ENCODE results near the gene PGAM2.
"Not testable (repeated sequence)": the region's sequence is repeated elsewhere in the genome, so short reads cannot be mapped to it uniquely, and the experiment has no call there.

The PGAM2 gene

GRCh38 chr7:44032031-44032430 is 33.3 kb downstream of the PGAM2 start:
- H3K4me3 ChIP-seq (ENCODE audit: low read depth, low read length); DNase-seq (ENCODE audit: low read depth, low spot score); CTCF ChIA-PET; POLR2A ChIA-PET: not testable (repeated sequence)

GRCh38 chr7:44031319-44031718 is 34.0 kb downstream of the PGAM2 start:
- POLR2A ChIA-PET; CTCF ChIA-PET; H3K4me3 ChIP-seq (ENCODE audit: low read depth, low read length); DNase-seq (ENCODE audit: low read depth, low spot score): not testable (repeated sequence)

- H3K4me3 ChIP-seq (ENCODE audit: low read depth, low read length); POLR2A ChIA-PET; DNase-seq (ENCODE audit: low read depth, low spot score); CTCF ChIA-PET: not testable (repeated sequence)
Observed at GRCh38 chr7:44030029-44030428, 35.3 kb downstream of the PGAM2 start.

GRCh38 chr7:44029433-44029832 is 35.9 kb downstream of the PGAM2 start:
- POLR2A ChIA-PET; H3K4me3 ChIP-seq (ENCODE audit: low read depth, low read length); DNase-seq (ENCODE audit: low read depth, low spot score); CTCF ChIA-PET: not testable (repeated sequence)

- POLR2A ChIA-PET; H3K4me3 ChIP-seq (ENCODE audit: low read depth, low read length); CTCF ChIA-PET; DNase-seq (ENCODE audit: low read depth, low spot score): not testable (repeated sequence)
Observed at GRCh38 chr7:44022796-44023467, 42.4 kb downstream of the PGAM2 start.

GRCh38 chr7:44022069-44022468 is 43.3 kb downstream of the PGAM2 start:
- DNase-seq (ENCODE audit: low read depth, low spot score); H3K4me3 ChIP-seq (ENCODE audit: low read depth, low read length); POLR2A ChIA-PET: not testable (repeated sequence)
- CTCF ChIA-PET = interaction anchor here (4.2 kb wide), 1 partner anchor 174 kb away, joined by 34 read pairs; no protein-coding TSS in a partner anchor

- H3K4me3 ChIP-seq (ENCODE audit: low read depth, low read length); DNase-seq (ENCODE audit: low read depth, low spot score); POLR2A ChIA-PET: not testable (repeated sequence)
- CTCF ChIA-PET = interaction anchor here (0.6 to 4.2 kb wide), 12 partner anchors 19 to 545 kb away, joined by 3 to 34 read pairs (median 4); no protein-coding TSS in a partner anchor
Observed at GRCh38 chr7:44019825-44020224, 45.5 kb downstream of the PGAM2 start.

- H3K4me3 ChIP-seq (ENCODE audit: low read depth, low read length) = peak overlapping the region; percentile 74
- POLR2A ChIA-PET = not testable (repeated sequence)
- CTCF ChIA-PET = interaction anchor here (0.6 to 4.2 kb wide), 11 partner anchors 20 to 297 kb away, joined by 3 to 34 read pairs (median 3); no protein-coding TSS in a partner anchor
- peak; percentile 70 for DNase-seq (ENCODE audit: low read depth, low spot score)
- TF ChIP-seq CTCF (IDR thresholded peaks at IDR 0.05; ENCODE audit: insufficient read depth, low read length, missing control alignments) = peak; percentile 69
Observed at GRCh38 chr7:44018857-44019807, 46.2 kb downstream of the PGAM2 start.

- DNase-seq (ENCODE audit: low read depth, low spot score); POLR2A ChIA-PET; CTCF ChIA-PET; H3K4me3 ChIP-seq (ENCODE audit: low read depth, low read length): not testable (repeated sequence)
Observed at GRCh38 chr7:44015090-44015489, 50.3 kb downstream of the PGAM2 start.
